HepG2 (cell line): ENCODE data around the gene KDM6B. TPM values are rescaled to one million over a fixed set of nuclear protein-coding genes. Genes with fewer than 3 reads are reported as not detected.

Experiments
- ADNP ChIP-seq: sonication (generic); formaldehyde crosslinking; IDR thresholded peaks from 2 replicates; pipeline ENCODE4 v1.4.0; 2020; ENCODE audit warnings: missing genetic modification reagents
- FOXO4 ChIP-seq: sonication (generic); formaldehyde crosslinking; conservative IDR thresholded peaks from 2 replicates; pipeline ENCODE4 v1.8.1; 2023; ENCODE audit warnings: missing genetic modification reagents
- GLI4 ChIP-seq: sonication (generic); formaldehyde crosslinking; IDR thresholded peaks from 2 replicates; pipeline ENCODE4 v1.5.1; 2020; ENCODE audit warnings: missing genetic modification reagents, mild to moderate bottlenecking, moderate library complexity, borderline replicate concordance
- HIVEP1 ChIP-seq: sonication (generic); formaldehyde crosslinking; IDR thresholded peaks from 2 replicates; pipeline ENCODE4 v1.4.0; 2020; ENCODE audit warnings: mild to moderate bottlenecking, missing genetic modification reagents
- HOXA9 ChIP-seq: sonication (generic); formaldehyde crosslinking; IDR thresholded peaks from 2 replicates; pipeline ENCODE4 v1.8.1; 2022; ENCODE audit warnings: missing genetic modification reagents, mild to moderate bottlenecking, moderate library complexity, borderline replicate concordance
- NR1H2 ChIP-seq: sonication (generic); formaldehyde crosslinking; IDR thresholded peaks from 2 replicates; pipeline ENCODE4 v1.8.1; 2022; ENCODE audit warnings: low read depth, missing genetic modification reagents, borderline replicate concordance
- PITX1 ChIP-seq: sonication (generic); formaldehyde crosslinking; IDR thresholded peaks from 2 replicates; pipeline ENCODE4 v1.5.1; 2020; ENCODE audit warnings: mild to moderate bottlenecking, missing genetic modification reagents
- SMARCE1 ChIP-seq: fragments of 450-650 bp; IDR thresholded peaks from 2 replicates; pipeline ENCODE4 v1.6.1; 2017; ENCODE audit warnings: borderline replicate concordance
- SMYD3 ChIP-seq: sonication (generic); formaldehyde crosslinking; IDR thresholded peaks from 2 replicates; pipeline ENCODE4 v1.8.1; 2023; ENCODE audit warnings: mild to moderate bottlenecking, missing genetic modification reagents
- ZNF224 ChIP-seq: sonication (generic); formaldehyde crosslinking; IDR thresholded peaks from 2 replicates; pipeline ENCODE4 v1.5.0; 2020; ENCODE audit warnings: mild to moderate bottlenecking, missing genetic modification reagents
- ZNF430 ChIP-seq: sonication (generic); formaldehyde crosslinking; IDR thresholded peaks from 2 replicates; pipeline ENCODE4 v1.9.0; 2021; ENCODE audit warnings: mild to moderate bottlenecking, missing genetic modification reagents
- ZNF704 ChIP-seq: sonication (generic); formaldehyde crosslinking; IDR thresholded peaks from 2 replicates; pipeline ENCODE4 v1.8.1; 2023; ENCODE audit warnings: mild to moderate bottlenecking, inconsistent platforms, moderate library complexity, missing genetic modification reagents, borderline replicate concordance
- ZNF772 ChIP-seq: sonication (generic); formaldehyde crosslinking; IDR thresholded peaks from 2 replicates; pipeline ENCODE4 v1.5.0; 2020; ENCODE audit warnings: mild to moderate bottlenecking, missing genetic modification reagents
- ZNF773 ChIP-seq: sonication (generic); formaldehyde crosslinking; IDR thresholded peaks from 2 replicates; pipeline ENCODE4 v1.4.0; 2020; ENCODE audit warnings: missing genetic modification reagents, borderline replicate concordance
- polyA plus RNA-seq, 8 experiments: library from polyadenylated mRNA; depleted of rRNA in 3 of 8; stranded (reverse) in 7 of 8; unstranded in 1 of 8; fragments of >200 nt; fragmentation: Illumina TruSeq in 4 of 8; extraction: Trizol in 4 of 8; gene quantifications; 2 replicates each; pipeline versions ENCODE4 v1.2.1 to v1.2.3, GENCODE V29; 2011 to 2016; ENCODE audit warnings: low read depth in 4 of 8, missing spikeins in 1 of 8, mixed read lengths in 1 of 8; ENCODE audit not compliant: insufficient read depth in 1 of 8
- total RNA-seq, 5 experiments: library from RNA; depleted of rRNA; stranded (reverse); fragments of >200 nt; fragmentation: Illumina TruSeq; extraction: Trizol; gene quantifications; 2 replicates each; pipeline ENCODE4 v1.2.3, GENCODE V29; 2016; ENCODE audit warnings: low read depth in 1 of 5
- TF ChIP-seq, protein P1 (sequence below): sonication (generic); formaldehyde crosslinking; IDR thresholded peaks from 2 replicates; pipeline ENCODE4 v1.5.1; 2020; ENCODE audit warnings: missing genetic modification reagents, mild to moderate bottlenecking, borderline replicate concordance

The KDM6B gene
- total and polyA plus RNA-seq, 2 of the 13 experiments (the other 11 are each of a cell fraction or from before 2014, with no cell fraction given) = 1.3 to 2.1 TPM

- TF ChIP-seq, protein P1, sequence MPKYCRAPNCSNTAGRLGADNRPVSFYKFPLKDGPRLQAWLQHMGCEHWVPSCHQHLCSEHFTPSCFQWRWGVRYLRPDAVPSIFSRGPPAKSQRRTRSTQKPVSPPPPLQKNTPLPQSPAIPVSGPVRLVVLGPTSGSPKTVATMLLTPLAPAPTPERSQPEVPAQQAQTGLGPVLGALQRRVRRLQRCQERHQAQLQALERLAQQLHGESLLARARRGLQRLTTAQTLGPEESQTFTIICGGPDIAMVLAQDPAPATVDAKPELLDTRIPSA (CRISPR knock-in tag) = 0 out of 2 replicates have a peak, but pooled peaks have one; percentile 54
- TF ChIP-seq NR1H2 (CRISPR knock-in tag) = no peak
- no peak for TF ChIP-seq ZNF224 (CRISPR knock-in tag)
- no peak for TF ChIP-seq ADNP (CRISPR knock-in tag)
- no peak for TF ChIP-seq ZNF772 (CRISPR knock-in tag)
- TF ChIP-seq HOXA9 (CRISPR knock-in tag) = no peak
- TF ChIP-seq ZNF773 (CRISPR knock-in tag) = no peak
- TF ChIP-seq PITX1 (CRISPR knock-in tag) = no peak
- TF ChIP-seq ZNF704 (CRISPR knock-in tag) = no peak
- TF ChIP-seq FOXO4 (CRISPR knock-in tag) = no peak
- no peak for TF ChIP-seq SMARCE1
- no peak for TF ChIP-seq HIVEP1 (CRISPR knock-in tag)
- no peak for TF ChIP-seq SMYD3 (CRISPR knock-in tag)
- TF ChIP-seq GLI4 (CRISPR knock-in tag) = no peak
- no peak for TF ChIP-seq ZNF430 (CRISPR knock-in tag)
Observed at GRCh38 chr17:7844292-7845154, 10.5 kb downstream of the KDM6B start (continued).
